SHP77 treated with DMSO at 0.1 percent for 48 hours (cell line): ENCODE data around the gene ROR2.
A peak's percentile ranks its signal among the peaks of the same experiment; 100 is the strongest.

Experiments used
- DNase-seq: peaks from one replicate; lab custom pipeline; 2025; lab: John Stamatoyannopoulos, UW

The ROR2 gene

GRCh38 chr9:91680106-91680505 lies 269.9 kb downstream of the ROR2 start:
- DNase-seq = no peak

- no peak for DNase-seq
These were observed 271.0 kb downstream of the ROR2 start for GRCh38 chr9:91678807-91679580.

GRCh38 chr9:91677822-91678436 lies 272.1 kb downstream of the ROR2 start:
- no peak for DNase-seq

- DNase-seq = no peak
These were observed 272.7 kb downstream of the ROR2 start for GRCh38 chr9:91677331-91677730.

- DNase-seq = no peak
These were observed 274.0 kb downstream of the ROR2 start for GRCh38 chr9:91676046-91676445.

GRCh38 chr9:91664663-91665062 lies 285.4 kb downstream of the ROR2 start:
- DNase-seq = no peak

- DNase-seq = no peak
These were observed 286.2 kb downstream of the ROR2 start for GRCh38 chr9:91663858-91664257.

GRCh38 chr9:91661451-91661850 lies 288.6 kb downstream of the ROR2 start:
- no peak for DNase-seq

GRCh38 chr9:91660521-91660920 lies 289.5 kb downstream of the ROR2 start:
- no peak for DNase-seq

- DNase-seq = peak; percentile 16
These were observed 290.2 kb downstream of the ROR2 start for GRCh38 chr9:91659529-91660495.

GRCh38 chr9:91658513-91659105 lies 291.4 kb downstream of the ROR2 start:
- no peak for DNase-seq

GRCh38 chr9:91657501-91657900 lies 292.5 kb downstream of the ROR2 start:
- DNase-seq = no peak

- DNase-seq = no peak
These were observed 294.4 kb downstream of the ROR2 start for GRCh38 chr9:91655658-91656057.

- no peak for DNase-seq
These were observed 294.8 kb downstream of the ROR2 start for GRCh38 chr9:91655215-91655614.

- no peak for DNase-seq
These were observed 295.5 kb downstream of the ROR2 start for GRCh38 chr9:91654527-91654926.

- DNase-seq = no peak
These were observed 302.7 kb downstream of the ROR2 start for GRCh38 chr9:91647371-91647770.

GRCh38 chr9:91646702-91647101 lies 303.3 kb downstream of the ROR2 start:
- no peak for DNase-seq

- no peak for DNase-seq
These were observed 305.6 kb downstream of the ROR2 start for GRCh38 chr9:91644433-91644832.

- DNase-seq = no peak
These were observed 306.4 kb downstream of the ROR2 start for GRCh38 chr9:91643481-91644077.

GRCh38 chr9:91642771-91643170 lies 307.3 kb downstream of the ROR2 start:
- DNase-seq = no peak

- no peak for DNase-seq
These were observed 309.6 kb downstream of the ROR2 start for GRCh38 chr9:91640428-91640827.

GRCh38 chr9:91639054-91639453 lies 311.0 kb downstream of the ROR2 start:
- no peak for DNase-seq
